GM13976 (cell line): Measurements from ENCODE around the gene SINHCAF.
A peak's percentile ranks its signal among the peaks of the same experiment; 100 is the strongest.
"Not testable (repeated sequence)": the region's sequence is repeated elsewhere in the genome, so short reads cannot be mapped to it uniquely, and the experiment has no call there.

Experiments used
- DNase-seq: peaks from one replicate; pipeline ENCODE4 v3.0.0; 2012; ENCODE audit warnings: low spot score
- in situ Hi-C: fragments of 300-500 bp; cut with MboI; formaldehyde crosslinking; loops from one replicate; pipeline ENCODE4 v1.12.0; 2022; ENCODE audit warnings: low sequenced_read_pairs, mixed read lengths, inconsistent platforms; ENCODE audit not compliant: unreplicated experiment
- TF ChIP-seq, protein P1 (sequence below): IDR thresholded peaks from 2 replicates; pipeline ENCODE4 v1.5.1; 2012; ENCODE audit warnings: borderline replicate concordance, mild to moderate bottlenecking; ENCODE audit not compliant: insufficient read depth; ENCODE audit errors: extremely low read depth, missing control alignments, control extremely low read depth

The SINHCAF gene

DNA sequence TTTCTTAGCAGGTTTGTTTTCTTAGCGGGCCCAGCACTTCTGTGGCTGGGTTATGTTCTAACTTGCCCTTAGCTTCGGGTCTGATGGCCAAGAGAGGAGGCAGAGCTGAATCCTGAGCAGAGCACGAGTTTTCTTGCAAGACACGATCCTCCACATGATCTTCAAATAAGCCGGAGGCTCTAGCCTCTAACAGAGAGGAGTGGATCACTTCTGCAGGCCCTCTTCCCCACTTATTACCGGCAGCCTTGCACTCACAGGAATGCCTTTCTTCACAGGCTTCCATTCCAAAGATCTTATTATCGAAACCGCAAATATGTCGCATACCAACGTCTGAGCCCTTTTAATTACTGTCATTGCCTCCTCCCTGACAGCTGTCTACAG is 79.5 kb downstream of the SINHCAF start:
- DNase-seq, result no peak
- in situ Hi-C loops, result loop anchor here (25.0 kb wide), 1 partner anchor 134 kb away; no protein-coding TSS in a partner anchor
- TF ChIP-seq, protein P1, sequence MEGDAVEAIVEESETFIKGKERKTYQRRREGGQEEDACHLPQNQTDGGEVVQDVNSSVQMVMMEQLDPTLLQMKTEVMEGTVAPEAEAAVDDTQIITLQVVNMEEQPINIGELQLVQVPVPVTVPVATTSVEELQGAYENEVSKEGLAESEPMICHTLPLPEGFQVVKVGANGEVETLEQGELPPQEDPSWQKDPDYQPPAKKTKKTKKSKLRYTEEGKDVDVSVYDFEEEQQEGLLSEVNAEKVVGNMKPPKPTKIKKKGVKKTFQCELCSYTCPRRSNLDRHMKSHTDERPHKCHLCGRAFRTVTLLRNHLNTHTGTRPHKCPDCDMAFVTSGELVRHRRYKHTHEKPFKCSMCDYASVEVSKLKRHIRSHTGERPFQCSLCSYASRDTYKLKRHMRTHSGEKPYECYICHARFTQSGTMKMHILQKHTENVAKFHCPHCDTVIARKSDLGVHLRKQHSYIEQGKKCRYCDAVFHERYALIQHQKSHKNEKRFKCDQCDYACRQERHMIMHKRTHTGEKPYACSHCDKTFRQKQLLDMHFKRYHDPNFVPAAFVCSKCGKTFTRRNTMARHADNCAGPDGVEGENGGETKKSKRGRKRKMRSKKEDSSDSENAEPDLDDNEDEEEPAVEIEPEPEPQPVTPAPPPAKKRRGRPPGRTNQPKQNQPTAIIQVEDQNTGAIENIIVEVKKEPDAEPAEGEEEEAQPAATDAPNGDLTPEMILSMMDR, result no peak

- DNase-seq, result no peak
- in situ Hi-C loops, result loop anchor here (25.0 kb wide), 1 partner anchor 134 kb away; no protein-coding TSS in a partner anchor
- TF ChIP-seq, protein P1, result no peak
Observed at GRCh38 chr12:31245822-31246469, 80.0 kb downstream of the SINHCAF start.

DNA sequence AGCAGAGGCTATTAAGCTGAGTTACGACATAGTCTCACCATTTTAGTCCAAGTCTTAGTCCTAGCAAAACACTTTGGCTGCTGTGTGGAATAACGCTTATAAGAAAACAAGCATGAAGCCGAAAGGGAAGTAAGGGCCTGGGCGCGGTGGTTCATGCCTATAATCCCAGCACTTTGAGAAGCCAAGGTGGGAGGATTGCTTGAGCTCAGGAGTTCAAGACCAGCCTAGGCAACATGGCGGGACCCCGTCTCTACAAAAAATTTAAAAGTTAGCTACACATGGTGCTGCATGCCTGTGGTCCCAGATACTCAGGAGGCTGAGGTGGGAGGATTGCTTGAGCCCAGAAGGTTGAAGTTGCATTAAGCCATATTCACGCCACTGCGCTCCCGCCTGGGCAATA is 83.5 kb downstream of the SINHCAF start:
- DNase-seq, result not testable (repeated sequence)
- in situ Hi-C loops, result loop anchor here (25.0 kb wide), 1 partner anchor 130 kb away; no protein-coding TSS in a partner anchor

DNA sequence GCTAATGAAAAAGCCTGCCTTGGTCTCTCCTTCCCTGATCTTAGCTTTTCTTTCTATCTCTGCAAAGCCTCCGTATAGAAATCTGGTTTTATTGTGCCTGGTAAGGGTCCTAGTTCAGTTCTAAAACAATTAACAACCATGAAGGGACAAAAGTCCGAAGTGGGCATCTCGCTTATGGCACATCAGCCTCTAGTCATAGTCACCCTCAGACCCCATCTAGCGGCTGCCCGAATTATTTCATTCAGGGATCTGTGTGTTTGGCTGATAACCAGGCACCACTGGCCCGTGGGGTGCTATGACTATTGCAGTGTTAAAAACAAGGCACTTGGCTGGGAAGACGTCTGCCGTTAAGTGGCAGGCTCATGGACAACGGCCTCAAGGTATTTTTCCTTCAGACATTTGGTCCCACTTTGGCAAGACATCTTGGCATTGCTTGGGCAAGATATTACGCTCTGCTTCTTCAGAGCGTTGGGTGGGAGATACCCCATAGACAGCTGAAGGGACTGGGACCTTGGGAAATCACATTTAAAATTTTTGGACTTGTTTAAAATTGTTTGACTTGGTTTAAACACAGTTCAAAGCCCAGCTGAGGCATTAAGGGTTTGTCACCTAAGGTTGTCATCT is 87.1 kb downstream of the SINHCAF start:
- TF ChIP-seq, protein P1, result peak; percentile 72
- peak; percentile 79 for DNase-seq
- in situ Hi-C loops, result loop anchor here (10.0 to 25.0 kb wide), 2 partner anchors 127 to 394 kb away; no protein-coding TSS in a partner anchor

DNA sequence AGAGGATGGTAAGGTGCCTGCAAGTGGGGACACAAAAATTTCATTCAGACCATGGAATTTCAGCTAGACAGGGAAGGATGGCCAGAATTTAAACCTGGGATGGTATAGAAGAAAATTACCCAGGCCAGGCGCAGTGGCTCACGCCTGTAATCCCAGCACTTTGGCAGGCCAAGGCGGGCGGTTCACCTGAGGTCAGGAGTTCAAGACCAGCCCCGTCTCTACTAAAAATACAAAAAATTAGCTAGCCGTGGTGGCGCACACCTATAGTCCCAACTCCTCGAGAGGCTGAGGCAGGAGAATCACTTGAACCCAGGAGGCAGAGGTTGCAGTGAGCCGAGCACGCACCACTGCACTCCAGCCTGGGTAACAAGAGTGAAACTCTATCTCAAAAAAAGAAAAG is 87.6 kb downstream of the SINHCAF start:
- not testable (repeated sequence) for DNase-seq
- in situ Hi-C loops, result loop anchor here (10.0 to 25.0 kb wide), 2 partner anchors 126 to 394 kb away; no protein-coding TSS in a partner anchor

DNA sequence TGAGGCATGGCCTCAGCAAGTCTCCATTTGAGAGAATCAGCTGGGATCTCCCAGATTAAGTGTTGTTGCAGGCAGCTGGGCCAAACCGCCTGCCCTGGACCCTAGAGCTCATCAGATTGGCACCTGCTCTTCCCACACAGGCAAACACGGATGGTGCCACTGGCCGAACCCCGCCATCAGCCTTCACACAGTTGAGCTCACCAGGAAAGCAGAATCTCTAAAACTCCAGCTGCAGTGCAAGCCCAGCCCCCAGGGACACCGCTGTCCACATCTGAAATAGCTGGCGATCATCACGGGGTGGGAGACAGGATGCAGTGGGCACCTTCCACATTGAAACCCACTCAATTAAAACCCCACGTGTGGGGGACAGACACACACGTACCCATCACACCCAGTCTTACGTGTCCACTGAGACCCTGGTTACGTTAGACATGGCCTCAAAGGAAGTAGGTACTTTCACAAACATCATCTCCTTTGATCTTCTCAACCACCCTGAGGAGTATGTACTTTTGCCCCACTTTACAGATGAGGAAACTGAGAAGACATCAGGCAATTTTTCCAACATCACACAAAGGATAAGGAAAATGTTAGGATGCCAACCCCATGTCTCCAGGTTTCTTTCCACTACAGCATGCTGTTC is 88.8 kb downstream of the SINHCAF start:
- in situ Hi-C loops, result loop anchor here (10.0 to 25.0 kb wide), 2 partner anchors 125 to 392 kb away; no protein-coding TSS in a partner anchor
- TF ChIP-seq, protein P1, result no peak
- DNase-seq, result no peak

DNA sequence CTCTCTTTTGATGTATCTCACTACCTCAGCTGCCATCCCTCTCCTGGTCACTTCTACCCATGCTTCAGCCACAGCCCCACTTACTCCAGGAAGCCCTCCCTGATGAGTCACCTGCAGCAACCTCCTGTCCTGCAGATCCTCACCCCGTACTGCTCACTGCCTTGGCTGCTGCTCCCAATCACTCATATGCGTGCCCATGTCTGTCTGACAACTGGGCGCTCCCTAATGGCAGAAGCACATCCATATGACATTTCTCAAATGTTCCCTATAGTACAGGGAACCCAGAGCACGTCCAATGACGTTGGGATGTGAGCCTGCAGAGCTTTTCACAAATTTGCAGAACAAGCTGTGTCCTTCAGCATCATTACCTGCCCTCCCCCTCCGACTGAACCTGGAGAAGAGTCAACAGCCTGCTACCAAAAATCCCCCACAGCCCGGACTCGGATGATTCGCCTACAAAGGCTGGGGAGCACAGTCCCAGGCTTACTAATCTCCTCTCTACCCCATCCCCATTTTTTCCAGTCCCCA is 90.0 kb downstream of the SINHCAF start:
- in situ Hi-C loops, result loop anchor here (10.0 to 25.0 kb wide), 2 partner anchors 124 to 391 kb away; no protein-coding TSS in a partner anchor
- DNase-seq, result no peak
- TF ChIP-seq, protein P1, result no peak
